Stimulated activated CD4-positive, alpha-beta T cell treated with anti-CD3 and anti-CD28 coated beads, TNF-alpha, amount 100 ng/mL, for 48 hours (primary cell): ENCODE measurements around the gene RETN.

Source experiments
- DNase-seq, 3 donors: peaks; one replicate each; pipeline ENCODE4 v3.0.0-alpha.2; 2020; ENCODE audit warnings: low read depth in 3 of 3

RETN gene, protein sequence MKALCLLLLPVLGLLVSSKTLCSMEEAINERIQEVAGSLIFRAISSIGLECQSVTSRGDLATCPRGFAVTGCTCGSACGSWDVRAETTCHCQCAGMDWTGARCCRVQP

GRCh38 chr19:7668842-7669241, at the start of gene RETN:
Gene RETN (plus strand): TSS chr19:7669049. CDS start chr19:7669327, 278 bp downstream.
- DNase-seq: no peak

DNA sequence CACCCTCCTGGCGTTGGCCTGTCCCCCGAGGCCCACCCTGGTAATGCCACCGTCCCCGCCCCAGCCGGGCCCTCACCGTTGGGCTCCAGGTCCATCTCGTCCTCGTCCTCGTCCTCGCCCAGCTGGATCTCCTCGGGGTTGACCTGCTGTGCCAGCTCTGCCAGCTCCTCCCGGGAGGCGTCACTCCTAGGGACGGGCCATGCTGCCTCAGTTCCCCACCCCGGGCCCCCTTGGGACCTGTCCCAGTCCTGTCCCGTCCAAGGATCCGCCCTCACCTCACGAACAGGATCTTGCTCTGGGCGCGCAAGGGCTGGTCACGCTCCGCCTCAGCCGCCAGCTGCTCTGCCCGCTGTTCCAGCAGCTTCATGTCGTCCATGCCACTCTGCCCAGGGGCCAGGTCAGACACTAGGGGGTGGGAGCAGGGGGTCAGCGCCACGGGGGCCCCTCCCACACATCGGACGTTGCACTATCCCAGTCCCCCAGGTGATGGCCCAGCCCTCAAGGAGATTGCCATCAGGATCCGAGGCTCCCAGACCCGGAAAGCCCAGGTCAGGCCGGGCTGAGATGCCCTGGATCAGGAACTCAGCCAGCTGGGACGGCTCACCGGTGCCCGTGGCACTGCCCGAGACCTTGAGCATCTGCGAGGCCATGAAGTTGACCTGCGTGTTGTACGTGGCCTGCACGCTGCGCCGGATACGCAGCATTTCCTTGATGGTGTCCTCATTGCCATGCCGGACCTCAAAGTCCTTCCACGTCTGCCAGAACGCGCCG, 49.0 kb upstream of the RETN start:
- DNase-seq: no peak

DNA sequence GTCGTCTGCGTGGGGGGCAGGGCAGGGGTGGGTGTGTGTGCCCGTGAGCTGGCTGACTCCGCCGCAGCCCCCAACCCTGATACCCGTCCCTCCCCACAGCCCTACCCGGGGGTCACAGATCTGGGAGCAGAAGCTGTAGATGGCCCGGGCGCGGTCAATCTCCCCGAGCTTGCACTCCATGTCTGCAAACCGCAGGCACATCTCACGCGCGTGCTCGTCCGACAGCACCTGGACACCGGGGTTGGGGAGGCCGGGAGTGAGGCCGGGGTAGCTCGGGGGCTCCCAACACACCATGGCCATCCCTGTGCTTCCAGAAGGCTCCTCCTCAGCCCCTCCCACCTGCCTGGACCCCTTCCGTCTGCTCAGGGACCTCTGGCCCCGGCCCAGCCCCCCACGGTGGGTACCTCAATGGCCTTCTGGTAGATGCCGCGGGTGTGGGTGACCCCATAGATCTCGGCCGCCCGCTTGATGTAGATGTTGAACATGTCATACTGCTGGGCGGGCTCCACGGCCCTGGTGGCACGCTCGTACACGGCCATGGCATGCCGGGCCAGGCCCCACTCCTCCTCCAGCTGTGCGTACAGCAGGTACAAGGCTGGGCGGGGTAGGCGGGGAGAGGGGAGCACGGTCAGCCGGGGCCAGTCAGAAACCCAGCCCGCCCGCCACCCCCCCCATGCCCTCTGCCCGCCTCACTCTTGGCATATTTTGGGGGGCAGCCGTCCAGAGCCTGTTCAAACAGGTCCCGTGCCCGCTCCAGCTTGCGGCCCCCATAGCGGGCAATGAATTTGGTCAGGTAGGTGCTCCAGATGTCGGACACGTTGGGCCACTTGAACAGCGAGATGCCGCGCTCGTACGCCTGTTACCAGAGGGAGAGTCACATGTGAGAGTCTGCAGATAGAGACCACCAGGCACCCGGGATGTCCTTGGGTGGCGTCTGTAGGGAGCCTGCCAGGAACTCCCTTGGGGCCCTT, 48.1 kb upstream of the RETN start:
- no peak for DNase-seq

- DNase-seq: no peak
Measured at GRCh38 chr19:7622933-7623685, 45.7 kb upstream of the RETN start.

DNA sequence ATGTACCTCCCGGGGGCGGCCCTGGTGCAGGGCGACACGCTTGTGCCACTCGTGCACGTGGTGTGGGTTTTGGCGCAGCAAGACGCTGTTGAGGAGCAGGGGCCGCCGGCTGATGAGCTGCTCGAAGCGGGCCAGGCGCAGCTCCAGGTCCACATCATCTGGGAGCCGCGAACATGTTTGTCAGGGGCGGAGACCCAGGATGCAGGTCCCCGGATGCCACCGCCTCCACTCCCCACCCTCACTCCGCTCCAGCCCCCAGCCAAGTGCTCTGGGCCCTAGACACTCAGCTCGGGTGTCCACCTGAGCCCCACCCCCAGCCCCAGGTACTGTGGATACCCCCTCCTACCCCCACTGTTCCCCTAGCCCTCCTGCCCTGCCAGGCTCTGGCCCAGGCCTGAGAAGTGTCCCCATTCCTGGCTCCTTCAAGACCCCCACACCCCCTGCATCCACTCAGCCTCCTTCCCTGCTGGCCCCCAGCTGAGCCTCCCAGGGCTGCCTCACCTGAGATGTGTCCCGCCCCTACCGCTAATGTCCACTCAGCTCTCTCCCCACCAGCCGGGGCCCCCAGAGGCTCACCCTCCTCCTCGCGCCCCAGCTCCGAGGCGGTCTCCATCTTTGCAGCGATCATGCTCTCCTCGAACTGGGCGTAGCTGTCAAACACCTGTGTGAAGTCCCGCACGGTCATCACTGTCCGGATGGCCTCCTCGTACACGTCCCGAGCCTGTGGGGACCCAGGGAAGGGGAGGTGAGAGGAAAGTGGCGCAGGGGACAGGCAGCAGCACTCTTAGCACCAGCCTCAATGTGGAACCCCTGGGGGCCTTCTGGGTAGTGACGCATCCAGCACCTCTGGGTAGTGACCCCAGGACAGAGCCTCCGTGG, 44.9 kb upstream of the RETN start:
- no peak for DNase-seq

- no peak for DNase-seq
Measured at GRCh38 chr19:7624810-7625209, 44.0 kb upstream of the RETN start.

DNA sequence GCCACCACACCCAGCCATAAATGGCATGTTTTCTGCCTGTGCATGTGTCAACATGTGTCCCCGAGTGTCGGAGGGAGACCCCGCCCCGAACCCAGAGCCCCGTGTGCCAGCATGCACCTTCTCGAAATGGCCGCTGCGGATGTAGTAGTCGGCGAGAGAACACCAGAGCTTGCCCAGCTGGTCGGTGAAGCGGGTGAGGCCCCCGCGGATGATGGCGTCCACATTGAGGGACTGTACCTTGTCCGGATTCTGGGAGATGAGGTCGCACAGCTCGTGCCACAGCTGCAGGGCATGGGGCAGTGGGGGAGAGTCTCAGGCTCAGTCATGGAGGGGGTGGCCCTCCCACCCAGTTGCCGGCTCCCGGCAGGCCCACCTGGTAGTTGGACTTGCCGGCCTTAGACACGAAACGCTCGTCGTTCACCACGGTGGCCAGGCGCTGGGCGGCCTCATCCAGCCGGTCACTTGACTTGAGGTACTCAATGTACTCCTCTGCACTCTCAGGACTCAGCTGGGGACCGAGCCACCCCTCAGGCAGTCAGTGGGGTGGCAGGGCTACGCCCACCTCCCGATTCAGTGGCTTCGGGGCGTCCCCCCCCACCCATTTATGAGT, 43.0 kb upstream of the RETN start:
- DNase-seq: no peak

DNA sequence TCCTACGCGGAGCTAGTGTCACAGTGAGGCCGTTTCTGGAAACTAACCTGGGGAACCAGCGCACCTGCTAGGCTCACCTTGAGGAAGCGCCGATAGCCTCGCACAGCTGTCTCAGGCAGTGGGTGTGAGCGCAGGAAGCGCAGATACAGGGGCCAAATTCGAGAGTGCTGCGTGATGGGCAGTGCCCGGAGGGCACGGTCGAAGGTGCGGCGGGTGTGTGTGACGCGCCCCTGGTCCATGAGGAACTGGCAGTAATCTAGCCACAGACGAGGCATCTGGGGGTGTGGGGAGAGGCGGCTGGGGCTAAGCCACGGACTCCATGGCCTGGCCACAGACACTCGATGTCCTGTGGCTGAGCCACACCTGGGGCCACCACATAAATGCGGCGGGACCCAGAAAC, 41.7 kb upstream of the RETN start:
- no peak for DNase-seq

DNA sequence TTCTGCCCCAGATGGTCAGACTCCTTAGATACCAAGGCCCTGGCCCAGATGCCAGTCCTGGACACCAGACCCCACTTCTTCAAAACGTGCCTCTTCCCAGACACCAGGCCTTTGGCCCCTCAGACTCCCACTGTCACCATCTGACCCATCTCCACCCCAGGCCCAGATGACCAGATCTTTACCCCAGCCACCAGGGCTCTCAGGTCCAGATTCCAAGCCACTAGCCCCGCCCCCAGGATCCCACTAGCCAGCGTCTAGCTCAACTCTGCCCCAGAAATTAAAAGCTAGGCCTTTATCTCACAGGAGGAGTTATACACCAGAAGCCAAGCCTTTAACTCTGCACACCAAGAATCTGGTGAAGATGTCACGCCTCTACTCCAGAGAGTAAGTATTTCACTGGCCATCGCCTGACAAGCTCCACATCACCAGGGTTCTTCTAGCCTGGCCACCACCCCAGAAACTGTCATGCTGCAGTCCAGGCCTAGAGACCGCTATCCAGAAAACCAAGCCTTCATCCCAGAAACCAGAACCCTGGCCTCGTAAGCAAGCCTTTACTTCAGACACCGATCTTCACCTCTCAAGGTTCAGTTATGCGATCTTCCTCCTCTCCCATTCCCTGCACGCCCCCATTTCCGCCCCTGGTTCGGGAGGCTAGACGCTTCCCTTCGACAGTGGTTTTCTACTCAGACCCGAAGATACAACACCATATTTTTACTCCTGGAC, 40.1 kb upstream of the RETN start:
- DNase-seq: no peak

DNA sequence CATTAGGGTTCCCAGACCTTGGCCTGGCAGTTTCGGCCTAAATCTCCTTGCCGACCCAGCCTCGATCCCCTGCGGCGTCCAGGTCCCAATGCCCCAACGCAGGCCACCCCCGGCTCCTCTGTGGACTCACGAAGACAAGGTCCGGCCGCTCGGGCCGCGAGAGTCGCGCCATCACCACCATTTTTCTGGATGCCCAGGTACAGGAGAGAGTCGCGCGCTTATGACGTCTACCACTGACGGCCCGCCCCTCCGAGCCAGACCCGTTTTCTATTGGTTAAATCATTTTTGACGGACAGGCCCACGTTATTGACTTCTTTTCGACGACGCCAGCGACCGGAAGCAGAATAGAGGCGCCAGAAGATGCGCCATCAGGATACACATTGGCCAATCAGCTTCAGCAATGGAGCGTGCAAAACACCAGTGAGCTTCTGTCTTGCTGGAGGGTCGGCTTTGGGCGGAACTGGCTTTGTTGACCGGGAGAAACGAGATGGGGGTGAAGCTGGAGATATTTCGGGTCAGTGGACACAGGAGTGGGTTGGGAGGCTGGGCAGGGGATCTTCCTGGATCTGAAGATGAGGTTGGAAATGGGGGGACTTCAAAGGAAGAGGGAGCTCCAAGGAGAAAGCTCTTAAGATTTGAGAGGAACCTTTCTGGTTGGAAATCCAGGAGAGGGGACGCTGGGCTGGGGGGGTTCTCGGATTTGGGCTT, 39.3 kb upstream of the RETN start, which contains the start of the genes PET100 and XAB2:
Gene PET100 (plus strand): TSS at position 447 of the 708 bp plus-strand sequence. CDS start 41 bp downstream, at position 488.
Gene XAB2 (minus strand): TSS at position 199 of the 708 bp plus-strand sequence. CDS start 18 bp downstream, at position 181.
- DNase-seq: peak; percentile 87 to 93 (median 87)

DNA sequence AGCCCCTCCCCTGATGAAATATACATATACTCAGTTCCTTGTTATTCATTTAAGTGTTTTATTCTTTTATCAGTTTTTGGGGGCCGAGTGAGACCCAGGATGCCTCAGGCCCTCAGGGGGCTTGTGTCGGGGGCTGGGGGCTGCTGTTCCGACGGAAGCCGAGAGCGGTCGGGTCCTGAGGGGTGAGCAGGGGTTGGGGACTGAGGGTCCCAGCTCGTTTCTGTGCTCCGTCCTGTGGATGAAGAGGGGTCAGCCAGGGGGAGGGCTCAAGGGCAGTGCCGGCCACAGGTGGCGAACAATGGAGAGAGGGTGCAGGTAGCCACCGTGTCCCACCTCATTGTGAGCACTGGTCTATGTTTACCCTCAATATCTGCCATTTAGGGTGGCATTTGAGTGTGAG, 37.3 kb upstream of the RETN start:
- no peak for DNase-seq

DNA sequence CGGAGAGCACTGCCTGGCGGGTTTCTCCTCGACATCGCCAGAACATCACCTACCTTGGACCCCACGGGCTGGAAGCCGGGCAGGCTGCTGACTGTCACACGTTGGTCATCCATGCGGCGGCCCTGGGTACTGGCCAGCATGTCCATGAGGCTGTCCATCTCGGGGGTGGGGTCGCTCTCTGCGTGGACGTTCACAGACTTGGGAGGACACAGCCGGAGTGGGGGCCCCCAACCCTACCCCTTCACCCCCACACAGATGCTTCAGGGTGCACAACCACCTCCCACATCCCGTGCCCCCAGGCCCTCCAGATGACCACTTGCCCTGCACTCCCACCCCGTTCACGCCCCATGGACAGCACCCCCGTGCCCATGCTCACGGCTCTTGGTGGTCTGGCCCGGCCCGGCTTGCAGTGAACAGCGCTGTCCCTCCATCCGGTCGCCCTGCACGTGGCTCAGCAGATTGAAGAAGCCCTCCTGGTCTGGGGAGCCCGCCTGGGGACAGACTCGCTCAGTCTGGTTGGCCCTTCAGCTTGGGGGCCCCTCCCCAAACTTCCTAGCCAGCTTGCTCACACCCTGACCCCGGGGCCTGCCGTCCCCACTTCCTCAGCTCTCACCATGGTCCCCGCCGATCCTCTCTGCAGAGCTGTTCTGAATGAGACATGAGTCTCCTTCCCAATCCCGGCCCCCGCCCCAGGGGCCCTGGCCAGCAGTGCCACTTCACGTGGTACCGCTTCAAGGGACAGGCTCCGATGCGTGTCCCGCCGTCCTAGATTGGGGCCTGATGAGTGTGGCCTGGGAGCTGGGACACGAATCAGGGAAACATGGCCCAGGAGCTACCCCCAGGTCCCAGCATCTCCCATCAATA, 36.3 kb upstream of the RETN start:
- DNase-seq: no peak

DNA sequence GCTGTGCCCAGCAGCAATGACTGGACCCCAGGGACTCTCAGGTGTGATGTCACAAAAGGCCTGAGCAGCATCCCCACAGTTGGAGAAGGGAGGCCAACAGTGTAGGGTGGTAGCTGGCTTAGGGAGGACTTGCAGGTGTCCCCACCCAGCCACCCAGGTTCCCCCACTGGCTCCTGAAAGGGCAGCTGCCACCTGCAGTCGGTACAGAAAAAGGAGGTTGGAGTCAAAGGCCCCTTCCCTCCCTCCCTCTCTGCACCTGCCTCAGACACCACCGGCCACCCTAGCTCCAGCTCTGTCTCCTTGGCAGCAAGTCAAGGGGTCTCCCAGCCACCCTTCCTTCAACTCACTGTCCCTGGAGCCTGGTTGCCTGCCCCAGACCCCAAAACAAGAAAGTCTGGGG, 35.2 kb upstream of the RETN start, which contains the start of gene PCP2:
Gene PCP2 (minus strand): TSS at position 22 of the 400 bp plus-strand sequence. CDS start 262 bp downstream, outside the sequence.
- DNase-seq: no peak

- no peak for DNase-seq
Measured at GRCh38 chr19:7635670-7636069, 33.2 kb upstream of the RETN start.

DNA sequence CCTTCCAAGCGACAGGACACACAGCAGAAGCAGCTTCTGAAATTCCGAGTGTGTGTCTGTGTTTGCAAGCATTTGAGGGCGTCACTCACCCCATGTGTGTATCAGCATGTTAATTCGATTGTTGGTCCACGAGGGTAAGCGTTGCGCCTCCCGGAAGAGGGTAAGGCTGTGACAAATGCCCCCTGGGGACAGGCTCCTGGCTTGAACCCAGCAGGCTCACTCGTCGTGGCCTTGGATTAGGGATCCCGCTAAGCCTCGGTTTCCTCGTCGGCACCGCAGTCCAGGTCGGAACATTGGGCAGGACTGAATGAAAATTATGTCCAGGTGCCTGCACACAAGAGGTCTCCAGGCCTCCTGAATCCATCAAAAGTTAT, 32.5 kb upstream of the RETN start:
- DNase-seq: no peak

DNA sequence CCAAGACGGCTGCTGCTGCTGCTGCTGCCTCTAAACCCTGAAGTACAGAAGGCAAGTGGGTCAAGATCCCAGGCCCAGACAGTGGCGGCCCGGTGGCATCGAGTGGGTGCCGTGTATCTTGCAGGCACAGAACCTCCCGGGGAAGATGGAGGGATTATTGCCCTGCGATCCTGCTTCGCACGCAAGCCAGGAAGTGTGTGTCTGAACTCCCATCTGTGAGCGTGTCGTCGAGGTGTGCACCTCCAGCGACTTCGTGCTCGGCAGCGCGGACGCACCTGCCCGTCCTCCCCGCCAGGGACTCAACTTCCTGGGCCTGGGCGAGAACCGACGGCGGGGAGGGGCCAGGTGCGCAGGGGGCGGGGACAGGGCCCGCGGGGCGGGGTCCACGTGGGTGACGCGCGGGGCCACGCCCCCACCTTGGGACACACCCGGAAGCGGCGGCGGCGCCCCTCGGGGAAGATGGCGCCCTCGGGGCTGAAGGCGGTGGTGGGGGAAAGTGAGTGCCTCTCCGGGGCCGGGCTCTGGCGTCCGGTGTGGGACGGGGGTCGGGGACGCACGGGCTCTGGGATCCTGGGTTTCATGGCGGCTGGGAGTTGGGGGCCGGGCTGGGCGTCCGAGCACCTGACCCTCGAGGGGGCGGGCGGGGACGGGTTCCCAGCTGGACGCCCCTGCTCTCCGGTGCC, 32.0 kb upstream of the RETN start, which contains the start of gene STXBP2:
Gene STXBP2 (plus strand): TSS at position 420 of the 683 bp plus-strand sequence. CDS start 40 bp downstream, at position 460.
- peak; percentile 85 to 93 (median 85) for DNase-seq
